Fibroblast of skin of scalp (primary cell): ENCODE data around the gene SSC5D.

Experiments
- DNase-seq: peaks from one replicate; pipeline ENCODE4 v3.0.0-alpha.2; 2013

SSC5D gene

DNA sequence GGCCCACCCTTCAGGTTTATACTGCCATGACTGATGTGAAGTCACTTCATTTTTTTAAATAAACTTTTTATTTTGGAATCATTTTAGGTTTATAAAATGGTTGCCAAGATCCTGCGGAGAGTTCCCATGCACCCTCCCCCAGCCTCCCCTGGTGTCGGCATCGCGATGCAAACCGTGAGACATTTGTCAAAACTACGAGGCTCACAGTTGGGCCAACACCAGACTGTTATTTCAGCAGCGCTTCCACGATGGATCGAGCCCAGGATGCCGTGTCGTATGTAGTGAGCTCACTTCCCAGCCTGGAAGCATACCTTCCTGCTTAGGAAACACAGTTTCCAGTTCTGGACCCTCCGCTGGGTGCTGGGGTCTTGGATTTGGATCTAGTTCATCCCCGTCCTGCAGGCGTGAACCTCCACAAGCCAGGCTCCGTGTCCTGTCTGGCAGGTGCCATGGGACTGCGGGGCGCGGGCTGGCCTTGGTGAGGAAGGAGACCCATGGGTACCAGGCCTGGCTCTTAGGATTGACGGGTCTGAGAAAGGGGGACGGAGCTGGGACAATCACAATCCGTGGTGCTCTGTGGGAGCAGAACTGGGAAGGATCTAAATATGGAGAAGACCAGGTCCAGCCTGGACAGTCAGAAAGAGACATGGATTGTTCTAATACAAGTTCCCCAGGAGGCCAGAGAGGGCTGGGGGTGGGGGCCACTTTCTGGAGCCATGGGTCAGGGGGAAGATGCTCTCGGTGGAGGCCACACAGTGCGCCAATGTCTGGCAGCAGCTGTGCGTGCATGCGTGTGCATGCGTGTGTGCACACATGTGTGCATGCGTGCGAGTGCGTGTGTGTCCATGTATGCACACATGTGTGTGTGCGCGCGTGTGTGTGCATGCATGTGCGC is 51.1 kb downstream of the SSC5D start:
- DNase-seq: no peak

- DNase-seq: no peak
Observed at GRCh38 chr19:55540619-55541018, 52.4 kb downstream of the SSC5D start.

DNA sequence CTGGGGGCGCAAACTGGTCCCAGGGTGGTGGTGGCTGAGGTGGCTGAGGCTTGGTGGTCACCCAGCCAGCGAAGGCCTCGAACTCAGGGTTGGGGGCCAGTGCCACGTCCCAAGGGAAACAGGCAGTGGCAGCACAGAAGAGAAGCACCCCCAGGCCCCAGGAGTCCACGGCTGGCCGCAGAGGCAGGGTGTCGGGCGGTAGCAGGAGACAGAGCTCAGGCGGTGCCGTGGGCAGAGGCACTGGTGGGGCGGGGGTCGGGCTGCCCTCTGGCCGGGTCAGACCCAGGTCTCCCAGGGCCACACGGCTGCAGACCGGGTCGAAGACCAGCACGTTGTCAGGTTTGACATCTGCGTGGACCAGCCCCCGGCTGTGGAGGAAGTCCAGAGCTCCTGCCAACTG is 52.9 kb downstream of the SSC5D start:
- DNase-seq: no peak

DNA sequence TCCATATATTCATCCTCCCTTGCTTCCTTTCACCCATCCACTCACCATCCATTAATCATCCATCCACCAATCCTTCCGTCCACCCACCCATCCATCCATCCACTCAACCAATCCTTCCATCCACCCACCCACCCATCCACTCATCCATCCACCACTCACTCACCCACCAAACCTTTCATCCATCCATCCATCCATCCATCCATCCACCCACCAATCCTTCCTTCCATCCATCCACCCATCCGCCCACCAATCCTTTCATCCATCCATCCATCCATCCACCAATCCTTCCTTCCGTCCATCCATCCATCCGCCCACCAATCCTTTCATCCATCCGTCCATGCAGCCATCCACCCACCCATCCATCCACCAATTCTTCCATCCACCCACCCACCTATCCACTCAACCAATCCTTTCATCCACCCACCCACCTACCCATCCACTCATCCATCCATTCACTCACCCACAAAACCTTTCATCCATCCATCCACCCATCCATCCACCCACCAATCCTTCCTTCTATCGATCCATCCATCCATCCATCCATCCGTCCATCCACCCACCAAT is 54.1 kb downstream of the SSC5D start:
- DNase-seq: no peak

- DNase-seq: no peak
Observed at GRCh38 chr19:55543567-55543966, 55.3 kb downstream of the SSC5D start.

DNA sequence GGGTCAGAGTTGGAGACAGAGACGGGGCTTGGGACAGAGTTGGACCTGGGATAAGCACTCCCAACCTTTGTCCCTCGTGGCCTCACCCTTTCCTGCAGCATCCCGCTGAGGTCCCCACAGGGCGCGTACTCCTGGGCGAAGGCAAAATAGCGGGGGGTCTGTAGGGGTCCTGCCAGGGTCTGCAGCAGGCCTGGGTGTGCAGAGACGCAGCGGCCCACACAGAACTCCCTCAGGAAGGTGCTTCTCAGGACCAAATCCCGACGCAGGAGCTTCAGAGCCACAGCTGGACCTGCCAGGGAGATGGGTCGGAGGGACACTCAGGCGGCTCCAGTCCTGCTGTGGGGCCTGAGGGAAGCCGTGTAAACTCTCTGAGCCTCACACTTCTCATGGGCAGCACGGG is 55.8 kb downstream of the SSC5D start:
- DNase-seq: no peak

DNA sequence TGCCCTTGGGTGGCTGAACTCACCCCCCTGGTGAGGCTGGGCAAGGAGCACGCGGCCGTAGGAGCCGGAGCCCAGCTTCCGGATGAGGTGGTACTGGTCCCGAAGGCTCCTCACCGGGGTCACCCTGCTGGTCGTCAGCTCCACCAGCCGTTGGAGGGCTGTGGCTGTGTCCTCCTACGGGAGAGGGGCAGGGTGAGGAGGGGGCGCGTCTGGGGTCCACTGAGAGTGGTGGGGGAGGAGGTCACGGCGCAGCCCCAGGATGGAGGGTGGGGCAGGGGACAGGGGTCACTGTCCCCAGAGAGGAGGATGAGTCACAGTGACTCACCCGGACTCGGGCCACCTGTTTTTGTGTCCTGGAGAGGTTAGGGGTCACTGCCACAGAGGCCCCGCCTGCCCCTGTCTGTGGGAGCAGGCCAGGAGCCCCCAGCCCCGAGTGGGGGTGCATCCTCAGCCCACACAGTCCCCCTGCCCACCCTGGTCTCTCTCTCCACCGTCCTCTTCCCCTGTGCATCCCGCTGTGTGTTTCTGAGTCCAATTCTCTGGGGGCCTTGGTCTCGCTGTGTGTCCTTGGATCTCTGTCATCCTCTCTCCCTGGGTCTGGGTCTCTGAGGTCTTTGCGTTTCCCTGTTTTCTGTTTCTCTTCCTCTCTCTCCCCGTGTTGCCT is 56.7 kb downstream of the SSC5D start:
- DNase-seq: no peak

GRCh38 chr19:55545443-55545842 is 57.2 kb downstream of the SSC5D start, which contains the start of gene SBK3:
SBK3 (minus strand) TSS chr19:55545543; CDS start chr19:55545543, 0 bp downstream.
- DNase-seq: no peak

- no peak for DNase-seq
Observed at GRCh38 chr19:55546011-55546410, 57.8 kb downstream of the SSC5D start.

GRCh38 chr19:55546822-55547614 is 58.8 kb downstream of the SSC5D start:
- peak; percentile 61 for DNase-seq

DNA sequence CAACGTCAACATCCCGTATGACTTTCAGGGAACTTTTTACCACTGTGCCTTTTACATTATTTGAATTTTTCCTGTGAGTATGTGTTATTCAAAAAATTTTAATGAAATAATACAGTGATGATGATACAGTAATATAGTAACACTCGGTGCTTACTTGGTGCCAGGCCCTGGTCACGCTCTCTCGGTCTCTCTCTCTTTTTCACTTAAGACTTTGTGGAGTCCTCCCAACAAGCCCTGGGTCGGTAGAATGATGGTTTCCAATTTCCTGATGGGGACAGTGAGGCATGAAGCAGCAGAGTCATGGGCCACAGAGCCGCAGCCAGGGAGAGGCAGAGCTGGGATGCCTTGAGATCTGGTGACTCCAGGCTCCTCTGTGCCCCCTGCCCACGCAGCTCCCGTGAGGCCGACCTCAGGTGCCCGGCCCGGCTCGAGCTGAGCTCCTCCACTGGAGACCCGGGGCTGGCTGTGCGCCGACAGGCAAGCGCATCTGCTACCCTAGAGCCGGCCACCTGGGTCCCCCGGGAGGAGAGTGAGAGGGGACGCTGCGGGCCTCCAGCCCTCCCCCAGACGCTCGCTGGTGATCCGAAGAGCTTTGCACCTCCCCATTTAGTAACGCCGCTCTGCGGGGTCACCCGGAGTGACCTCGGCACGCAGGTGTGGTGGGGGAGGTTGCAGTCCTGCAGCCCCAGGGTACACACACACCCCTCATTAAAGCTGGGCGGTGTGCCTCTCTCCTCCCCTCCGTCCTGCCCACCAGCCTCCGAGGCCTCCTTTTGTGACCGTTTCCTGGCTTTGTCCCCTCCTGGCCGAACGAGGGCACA is 61.5 kb downstream of the SSC5D start:
- peak; percentile 95 for DNase-seq

GRCh38 chr19:55550321-55550650 is 62.0 kb downstream of the SSC5D start:
- peak; percentile 39 for DNase-seq

GRCh38 chr19:55552206-55552605 is 64.0 kb downstream of the SSC5D start:
- peak; percentile 20 for DNase-seq

- DNase-seq: peak; percentile 92
Observed at GRCh38 chr19:55552620-55553019, 64.4 kb downstream of the SSC5D start.

GRCh38 chr19:55553217-55554182 is 65.3 kb downstream of the SSC5D start:
- DNase-seq: no peak

GRCh38 chr19:55554302-55554701 is 66.1 kb downstream of the SSC5D start:
- no peak for DNase-seq

DNA sequence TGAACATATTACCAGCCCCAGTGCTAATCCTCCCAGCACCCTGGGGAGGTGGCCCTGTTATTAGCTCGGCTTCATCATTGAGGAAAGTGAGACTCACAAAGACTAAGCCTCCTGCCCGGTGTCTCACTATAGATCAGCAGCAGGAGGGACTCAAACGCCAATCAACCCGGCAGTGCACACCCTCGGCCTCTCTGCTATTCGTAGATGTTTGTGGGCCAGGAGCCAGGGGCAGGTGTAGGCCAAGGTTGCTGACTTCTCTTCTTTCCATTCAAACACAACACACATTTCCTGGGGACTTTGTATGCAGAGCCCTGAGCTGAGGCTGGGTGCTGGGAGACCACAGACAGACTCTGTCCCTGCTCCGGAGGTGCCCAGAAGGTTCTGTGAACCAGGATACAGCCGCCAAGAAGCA is 66.5 kb downstream of the SSC5D start:
- no peak for DNase-seq

GRCh38 chr19:55559684-55560083 is 71.4 kb downstream of the SSC5D start:
- no peak for DNase-seq

GRCh38 chr19:55563261-55563690 is 75.0 kb downstream of the SSC5D start:
- DNase-seq: peak; percentile 22

DNA sequence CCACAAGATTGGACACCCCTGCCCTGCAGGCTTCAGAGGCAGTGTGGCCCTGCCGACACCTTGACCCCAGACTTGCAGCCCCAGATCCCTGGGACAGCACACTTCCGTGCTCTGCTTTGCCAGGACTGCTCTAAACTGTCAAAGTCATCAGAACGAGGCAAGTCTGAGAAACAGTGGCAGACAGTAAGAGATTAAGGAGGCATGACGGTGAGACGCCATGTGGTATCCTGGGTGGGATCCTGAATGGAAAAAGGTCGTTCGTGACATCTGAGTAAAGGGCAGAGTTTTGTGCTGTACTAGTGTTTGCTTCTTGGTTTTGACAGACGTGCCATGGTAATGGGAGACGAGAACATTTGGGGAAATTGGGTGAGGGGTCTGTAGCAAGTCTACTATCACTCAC is 78.6 kb downstream of the SSC5D start:
- DNase-seq: no peak
